Vagina (tissue), 2 donors: Measurements from ENCODE around the gene LARP1.

Source experiments
- CTCF ChIP-seq, 3 experiments: fragments of 450-650 bp in 2 of 3; fragments of 200-600 bp in 1 of 3; sonication (generic) in 1 of 3; IDR thresholded peaks; one replicate each; pipeline ENCODE4 v1.5.1; 2017 to 2019; ENCODE audit warnings: antibody characterized with exemption in 3 of 3, mild to moderate bottlenecking in 2 of 3, moderate library complexity in 2 of 3
- POLR2AphosphoS5 ChIP-seq, 2 donors: sonication (generic); formaldehyde crosslinking; IDR thresholded peaks; one replicate each; pipeline ENCODE4 v1.9.0; 2017; ENCODE audit warnings: antibody characterized with exemption in 2 of 2, mild to moderate bottlenecking in 2 of 2, low read depth in 1 of 2; ENCODE audit not compliant: insufficient read depth in 1 of 2

DNA sequence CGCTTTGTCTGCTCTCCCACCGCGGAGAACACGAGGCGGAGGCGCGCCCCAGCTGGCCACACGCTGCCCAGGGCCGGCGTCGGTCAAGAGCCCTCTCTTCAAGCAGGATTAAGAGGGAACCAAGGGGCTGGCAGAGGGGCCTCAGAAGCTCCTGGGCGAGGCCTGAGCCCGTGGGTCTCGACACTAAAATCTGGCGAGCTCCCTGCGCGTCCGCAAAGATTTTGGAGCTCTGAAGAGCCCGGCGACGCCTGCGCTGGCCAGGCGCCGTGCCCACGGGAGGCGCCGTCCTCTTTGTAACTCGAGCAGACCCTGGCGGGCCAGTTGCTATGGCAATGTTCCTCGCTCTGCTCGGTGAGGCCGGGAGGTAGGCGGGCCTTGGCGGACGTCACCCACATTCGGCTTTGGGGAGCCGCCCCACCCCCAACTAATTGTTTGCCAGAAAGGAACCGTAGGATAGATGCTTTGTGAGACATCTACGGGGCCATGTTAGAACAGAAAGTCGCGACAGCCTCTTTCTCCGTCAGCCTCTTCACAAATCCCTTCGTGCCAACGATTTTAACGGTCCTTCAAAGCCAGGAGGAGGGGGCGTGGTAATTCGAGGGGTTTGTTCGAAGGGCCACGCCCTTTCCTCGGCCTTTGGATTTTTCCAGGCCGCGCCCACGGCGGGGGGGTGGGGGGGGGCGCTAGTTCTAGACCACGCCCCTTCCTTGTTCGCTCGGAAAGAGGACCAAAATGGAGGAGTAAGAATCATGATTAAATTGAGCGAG is 102.5 kb downstream of the LARP1 start:
- peak; percentile 48 to 87 for TF ChIP-seq POLR2AphosphoS5 (IDR thresholded peaks at IDR 0.05; ENCODE audit: insufficient read depth in 1 of 2, low read depth in 1 of 2)
- no peak for TF ChIP-seq CTCF (IDR thresholded peaks at IDR 0.05)
